HepG2 (cell line): ENCODE measurements around the gene PRMT2. TPM values are rescaled to one million over a fixed set of nuclear protein-coding genes. Genes with fewer than 3 reads are reported as not detected.

Experiments
- ATAC-seq: fragments of 200-7000 bp; cut with Tn5 transposase; 3 replicates; pipeline ENCODE4 v1.9.1; 2020; ENCODE audit warnings: mild to moderate bottlenecking, moderate library complexity
- BruUV-seq: library from RNA; stranded (reverse); fragments of 400-500 nt; replicated peaks from 2 replicates; lab custom pipeline; 2021; lab: Mats Ljungman, UMichigan
- CTCF ChIA-PET: fragments of 300-600 bp; formaldehyde crosslinking; extraction: SDS; loops from one replicate; lab custom pipeline; 2021; ENCODE audit warnings: low total read pairs, inconsistent platforms, low intra/inter-chr PET ratio; lab: Yijun Ruan, JAX
- POLR2A ChIA-PET: fragments of 350-600 bp; sonication (Branson Sonifier 250); formaldehyde crosslinking; loops from one replicate; lab custom pipeline; 2020; ENCODE audit warnings: antibody characterized with exemption, inconsistent platforms; lab: Yijun Ruan, JAX
- DNase-seq: peaks from one replicate; pipeline ENCODE4 v3.0.0-alpha.2; 2015; ENCODE audit warnings: low spot score
- FAIRE-seq: peaks from 3 replicates; lab custom pipeline; 2011; peaks lifted over from hg19 to GRCh38; lab: Jason Lieb, UNC
- H2AFZ ChIP-seq: one replicate; pipeline ENCODE4 v1.6.1; 2011; ENCODE audit warnings: low read length, inconsistent platforms
- H3K27ac ChIP-seq: fragments of 300-600 bp; 3 replicates; pipeline ENCODE4 v1.8.0; 2011; ENCODE audit warnings: mixed run types, mild to moderate bottlenecking, mixed read lengths, low read length, inconsistent platforms; ENCODE audit not compliant: insufficient read depth; ENCODE audit errors: extremely low read length
- H3K27me3 ChIP-seq, 2 experiments: fragments of 200-600 bp in 1 of 2; 2 replicates in 1 of 2; 3 replicates in 1 of 2; pipeline versions ENCODE4 v1.6.0 to v1.8.0; 2011; ENCODE audit warnings: low read length in 2 of 2, mild to moderate bottlenecking in 2 of 2, moderate library complexity in 2 of 2, inconsistent platforms in 1 of 2; ENCODE audit not compliant: insufficient read depth in 2 of 2, control insufficient read depth in 1 of 2
- H3K36me3 ChIP-seq, 2 experiments: fragments of 200-600 bp in 1 of 2; replicated peaks in 1 of 2; 2 replicates in 1 of 2; 3 replicates in 1 of 2; pipeline versions ENCODE4 v1.5.1 to v1.8.0; 2011; ENCODE audit warnings: low read length in 2 of 2, inconsistent platforms in 1 of 2; ENCODE audit not compliant: insufficient read depth in 2 of 2, control insufficient read depth in 1 of 2
- H3K4me1 ChIP-seq: 2 replicates; pipeline ENCODE4 v1.5.1; 2012; ENCODE audit warnings: low read length, inconsistent platforms; ENCODE audit not compliant: insufficient read depth
- H3K4me2 ChIP-seq: 2 replicates; pipeline ENCODE4 v1.6.0; 2011; ENCODE audit warnings: low read depth, low read length, inconsistent platforms
- H3K4me3 ChIP-seq, 3 experiments: fragments of 200-600 bp in 1 of 3; sonication (generic), shearing (Covaris generic) in 1 of 3; replicated peaks in 1 of 3; 2 replicates each; pipeline ENCODE4 v1.5.1; 2011 to 2016; ENCODE audit warnings: low read length in 3 of 3, inconsistent platforms in 2 of 3, low read depth in 2 of 3, mild to moderate bottlenecking in 2 of 3, control low read depth in 1 of 3, mixed read lengths in 1 of 3; ENCODE audit not compliant: insufficient read depth in 1 of 3
- H3K79me2 ChIP-seq: one replicate; pipeline ENCODE4 v1.6.1; 2011; ENCODE audit warnings: low read length, inconsistent platforms; ENCODE audit not compliant: insufficient read depth
- H3K9ac ChIP-seq: 2 replicates; pipeline ENCODE4 v1.6.0; 2011; ENCODE audit warnings: mild to moderate bottlenecking, low read depth, low read length, inconsistent platforms; ENCODE audit not compliant: insufficient read depth
- H3K9me3 ChIP-seq: 2 replicates; pipeline ENCODE4 v1.5.1; 2012; ENCODE audit warnings: mild to moderate bottlenecking, low read length
- H4K20me1 ChIP-seq: 2 replicates; pipeline ENCODE4 v1.6.0; 2011; ENCODE audit warnings: inconsistent platforms, mild to moderate bottlenecking, low read length, moderate library complexity; ENCODE audit not compliant: insufficient read depth
- ARID2 ChIP-seq: sonication (generic); formaldehyde crosslinking; IDR thresholded peaks from 2 replicates; pipeline ENCODE4 v1.8.1; 2022; ENCODE audit warnings: mild to moderate bottlenecking, missing genetic modification reagents, borderline replicate concordance
- ARNTL ChIP-seq: sonication (generic); formaldehyde crosslinking; IDR thresholded peaks from 2 replicates; pipeline ENCODE4 v1.4.0; 2020; ENCODE audit warnings: mild to moderate bottlenecking, missing genetic modification reagents
- DMAP1 ChIP-seq: IDR thresholded peaks from 2 replicates; pipeline ENCODE4 v1.6.1; 2016
- GABPA ChIP-seq, 2 experiments: IDR thresholded peaks; 2 replicates each; pipeline ENCODE4 v1.6.1; 2011 to 2016; ENCODE audit warnings: low read depth in 2 of 2, low read length in 1 of 2, missing biosample characterization in 1 of 2, missing genetic modification characterization in 1 of 2
- NCOA5 ChIP-seq: sonication (generic); formaldehyde crosslinking; IDR thresholded peaks from 2 replicates; pipeline ENCODE4 v1.4.0; 2020; ENCODE audit warnings: missing genetic modification reagents
- RELA ChIP-seq: sonication (generic); formaldehyde crosslinking; IDR thresholded peaks from 2 replicates; pipeline ENCODE4 v1.4.0; 2020; ENCODE audit warnings: missing genetic modification reagents
- ZNF160 ChIP-seq: sonication (generic); formaldehyde crosslinking; IDR thresholded peaks from 2 replicates; pipeline ENCODE4 v1.8.0; 2022; ENCODE audit warnings: mild to moderate bottlenecking, inconsistent platforms, missing genetic modification reagents
- ZNF569 ChIP-seq: sonication (generic); formaldehyde crosslinking; IDR thresholded peaks from 2 replicates; pipeline ENCODE4 v1.5.0; 2020; ENCODE audit warnings: mild to moderate bottlenecking, missing genetic modification reagents, moderate library complexity, borderline replicate concordance
- ZNF615 ChIP-seq: sonication (generic); formaldehyde crosslinking; IDR thresholded peaks from 2 replicates; pipeline ENCODE4 v1.5.0; 2020; ENCODE audit warnings: mild to moderate bottlenecking, missing genetic modification reagents, borderline replicate concordance
- ZNF768 ChIP-seq: sonication (generic); formaldehyde crosslinking; IDR thresholded peaks from 2 replicates; pipeline ENCODE4 v1.4.0; 2020; ENCODE audit warnings: missing genetic modification reagents
- WGBS: methylation state at CpG from one replicate; pipeline ENCODE4 v1.1.6; 2017; ENCODE audit warnings: low lambda C conversion rate; 5-methylcytosine and 5-hydroxymethylcytosine counted together
- in situ Hi-C: cut with HindIII; loops from 2 replicates; pipeline ENCODE4 v1.10.0; 2017; ENCODE audit warnings: low pct_unique_long_range_greater_than_20kb; ENCODE audit not compliant: extremely low pct_ligation_motif_present
- intact Hi-C: fragments of 100-400 bp; cut with micrococcal nuclease; formaldehyde crosslinking; loops from one replicate; pipeline ENCODE4 v1.10.0; 2022; ENCODE audit not compliant: unreplicated experiment
- polyA plus RNA-seq, 8 experiments: library from polyadenylated mRNA; depleted of rRNA in 3 of 8; stranded (reverse) in 7 of 8; unstranded in 1 of 8; fragments of >200 nt; fragmentation: Illumina TruSeq in 4 of 8; extraction: Trizol in 4 of 8; gene quantifications; 2 replicates each; pipeline versions ENCODE4 v1.2.1 to v1.2.3, GENCODE V29; 2011 to 2016; ENCODE audit warnings: low read depth in 4 of 8, missing spikeins in 1 of 8, mixed read lengths in 1 of 8; ENCODE audit not compliant: insufficient read depth in 1 of 8
- total RNA-seq, 5 experiments: library from RNA; depleted of rRNA; stranded (reverse); fragments of >200 nt; fragmentation: Illumina TruSeq; extraction: Trizol; gene quantifications; 2 replicates each; pipeline ENCODE4 v1.2.3, GENCODE V29; 2016; ENCODE audit warnings: low read depth in 1 of 5
- TF ChIP-seq, protein P1 (sequence below): sonication (generic); formaldehyde crosslinking; IDR thresholded peaks from 2 replicates; pipeline ENCODE4 v1.5.0; 2020; ENCODE audit warnings: mild to moderate bottlenecking, missing genetic modification reagents, moderate library complexity

Gene PRMT2
- total and polyA plus RNA-seq, 2 of the 13 experiments (the other 11 are each of a cell fraction or from before 2014, with no cell fraction given): 54.4 to 78.8 TPM

DNA sequence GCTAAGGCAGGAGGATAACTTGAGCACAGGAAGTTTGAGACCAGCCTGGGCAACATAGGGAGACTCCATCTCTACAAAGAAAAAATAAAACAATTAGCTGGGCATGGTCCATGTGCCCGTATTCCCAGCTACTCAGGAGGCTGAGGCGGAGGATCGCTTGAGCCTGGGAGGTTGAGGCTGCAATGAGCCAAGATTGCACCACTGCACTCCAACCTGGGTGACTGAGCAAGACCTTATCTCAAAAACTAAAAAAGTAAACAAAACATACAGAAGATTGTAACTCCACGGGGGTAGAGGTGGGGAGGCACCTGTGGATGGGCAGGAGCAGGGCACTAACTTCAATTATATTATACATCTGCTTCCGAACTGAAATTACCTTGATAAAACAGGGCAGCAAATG lies 35.2 kb upstream of the PRMT2 start (continued):
- TF ChIP-seq NCOA5 (no peak), RELA (no peak), ARNTL (CRISPR knock-in tag) (no peak)

DNA sequence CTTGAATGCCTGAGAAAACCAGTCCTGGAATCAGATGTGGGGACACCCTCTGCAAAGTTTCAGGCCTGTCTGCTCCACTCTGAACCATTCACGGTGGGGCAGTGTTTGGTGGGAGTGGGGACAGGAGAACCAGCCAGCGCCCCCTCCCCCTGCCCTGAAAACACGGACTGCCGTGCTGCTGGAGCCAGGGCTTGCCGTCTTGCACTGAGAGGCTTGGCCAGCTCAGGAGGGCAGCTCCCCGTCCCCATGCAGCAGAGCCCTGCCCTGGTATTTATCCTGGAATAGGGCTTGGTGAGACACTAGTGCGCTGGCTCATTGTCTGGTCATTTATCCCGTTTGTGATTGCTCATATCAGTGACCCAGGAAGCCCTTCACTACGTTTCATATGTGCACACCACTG lies 34.5 kb upstream of the PRMT2 start:
- H3K4me3 ChIP-seq: peak overlapping the region in 1 of 3 experiments; percentile 30; a peak in 1 of 6 replicates
- FAIRE-seq (no peak), ATAC-seq (peak; percentile 51), DNase-seq (no peak)
- H3K9me3 ChIP-seq: no peaks in the 10 kb centered on the region
- CTCF ChIA-PET: no interaction called here
- peaks cover 0 to 12% of the 10 kb centered on the region in 2 experiments; a peak in 3 of 5 replicates for H3K27me3 ChIP-seq
- intact Hi-C loops: no loop called here
- H4K20me1 ChIP-seq: no peaks in the 10 kb centered on the region
- H3K4me2 ChIP-seq: peak overlapping the region; percentile 66
- peaks cover 53% of the 10 kb centered on the region for H3K4me1 ChIP-seq
- H3K79me2 ChIP-seq: no peaks in the 10 kb centered on the region
- H2AFZ ChIP-seq: no peak overlapping the region
- H3K27ac ChIP-seq: no peak overlapping the region
- no TSS peak for BruUV-seq
- H3K36me3 ChIP-seq: no peaks in the 10 kb centered on the region
- 9% methylated on average over 6 of the region's 9 CpGs for WGBS
- in situ Hi-C loops: no loop called here
- H3K9ac ChIP-seq: no peak overlapping the region
- POLR2A ChIA-PET: interaction anchor here (1.1 kb wide), 1 partner anchor 19 kb away, joined by 5 read pairs; no protein-coding TSS in a partner anchor
- TF ChIP-seq ZNF615 (CRISPR knock-in tag) (no peak), ZNF768 (CRISPR knock-in tag) (peak; percentile 48; the same call in 1 of the 2 replicates), GABPA (IDR thresholded peaks at IDR 0.05; ENCODE audit: low read depth, low read length) (no peak), GABPA (CRISPR knock-in tag; IDR thresholded peaks at IDR 0.05; ENCODE audit: low read depth) (no peak), ZNF160 (CRISPR knock-in tag) (peak; percentile 49; the same call in 1 of the 2 replicates), DMAP1 (CRISPR knock-in tag) (no peak), ZNF569 (CRISPR knock-in tag) (no peak), ARID2 (no peak)
- TF ChIP-seq, protein P1, sequence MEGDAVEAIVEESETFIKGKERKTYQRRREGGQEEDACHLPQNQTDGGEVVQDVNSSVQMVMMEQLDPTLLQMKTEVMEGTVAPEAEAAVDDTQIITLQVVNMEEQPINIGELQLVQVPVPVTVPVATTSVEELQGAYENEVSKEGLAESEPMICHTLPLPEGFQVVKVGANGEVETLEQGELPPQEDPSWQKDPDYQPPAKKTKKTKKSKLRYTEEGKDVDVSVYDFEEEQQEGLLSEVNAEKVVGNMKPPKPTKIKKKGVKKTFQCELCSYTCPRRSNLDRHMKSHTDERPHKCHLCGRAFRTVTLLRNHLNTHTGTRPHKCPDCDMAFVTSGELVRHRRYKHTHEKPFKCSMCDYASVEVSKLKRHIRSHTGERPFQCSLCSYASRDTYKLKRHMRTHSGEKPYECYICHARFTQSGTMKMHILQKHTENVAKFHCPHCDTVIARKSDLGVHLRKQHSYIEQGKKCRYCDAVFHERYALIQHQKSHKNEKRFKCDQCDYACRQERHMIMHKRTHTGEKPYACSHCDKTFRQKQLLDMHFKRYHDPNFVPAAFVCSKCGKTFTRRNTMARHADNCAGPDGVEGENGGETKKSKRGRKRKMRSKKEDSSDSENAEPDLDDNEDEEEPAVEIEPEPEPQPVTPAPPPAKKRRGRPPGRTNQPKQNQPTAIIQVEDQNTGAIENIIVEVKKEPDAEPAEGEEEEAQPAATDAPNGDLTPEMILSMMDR: 0 out of 2 replicates have a peak, but pooled peaks have one; percentile 7
